ENCODE data around the gene ACP5.

DNA sequence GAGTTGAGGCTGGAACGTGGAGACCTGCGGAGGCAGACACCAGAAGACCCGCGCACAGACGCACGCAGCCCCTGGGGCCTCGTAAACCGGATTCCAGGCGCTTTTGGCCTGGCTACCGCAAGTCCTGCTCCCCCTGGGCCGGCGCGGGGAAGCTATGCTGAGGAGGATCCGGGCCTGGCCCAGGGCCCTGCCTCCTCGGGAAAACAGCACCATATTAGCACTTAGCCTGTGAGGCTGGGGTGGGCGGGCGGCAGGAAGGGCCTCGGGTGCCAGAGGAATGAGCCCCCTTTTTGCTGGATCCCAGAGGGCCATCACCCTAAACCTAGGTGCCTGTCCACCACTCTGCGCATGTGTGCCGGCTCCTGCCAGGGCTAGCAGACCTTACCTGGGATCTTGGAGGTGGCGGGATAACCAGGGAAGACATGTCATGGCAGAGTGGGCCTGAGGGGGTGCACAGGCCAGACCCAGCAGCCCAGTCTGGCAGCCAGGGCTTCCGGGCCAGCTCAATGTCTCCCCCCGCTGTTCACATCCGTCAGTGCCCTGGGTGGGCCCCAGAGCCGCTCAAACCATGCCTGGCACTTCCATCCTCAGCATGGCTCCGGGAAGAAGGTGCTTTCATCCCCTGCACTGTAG is 25.7 kb downstream of the ACP5 start:
- TF ChIP-seq POLR2A (IDR thresholded peaks at IDR 0.05): no peak
- TF ChIP-seq CTCF (IDR thresholded peaks at IDR 0.05): peak in 1 of 4 experiments; percentile 20
